Tibial nerve (tissue), 4 donors: ENCODE results near the gene MED13L. TPM values are rescaled to one million over a fixed set of nuclear protein-coding genes. Genes with fewer than 3 reads are reported as not detected.
"Not testable (repeated sequence)": the region's sequence is repeated elsewhere in the genome, so short reads cannot be mapped to it uniquely, and the experiment has no call there.

Source experiments
- DNase-seq, 2 donors: peaks; one replicate each; pipeline ENCODE4 v3.0.0-alpha.2; 2019; ENCODE audit warnings: low spot score in 2 of 2
- H3K27ac ChIP-seq, 4 donors: fragments of 200-600 bp; sonication (generic) in 3 of 4; one replicate each; pipeline ENCODE4 v1.5.1; 2017 to 2019; ENCODE audit warnings: mild to moderate bottlenecking in 1 of 4
- H3K27me3 ChIP-seq, 2 donors: fragments of 200-600 bp; sonication (generic) in 1 of 2; one replicate each; pipeline versions ENCODE4 v1.5.1 to v1.6.0; 2017 to 2019
- H3K36me3 ChIP-seq, 3 donors: fragments of 200-600 bp; sonication (generic); one replicate each; pipeline ENCODE4 v1.5.1; 2018 to 2019
- H3K4me1 ChIP-seq, 4 donors: fragments of 200-600 bp; sonication (generic) in 3 of 4; one replicate each; pipeline ENCODE4 v1.5.1; 2017 to 2019
- H3K4me3 ChIP-seq, 4 donors: fragments of 200-600 bp; sonication (generic) in 3 of 4; one replicate each; pipeline ENCODE4 v1.5.1; 2017 to 2019; ENCODE audit warnings: mild to moderate bottlenecking in 1 of 4, moderate library complexity in 1 of 4
- H3K9me3 ChIP-seq, 4 donors: fragments of 200-600 bp; sonication (generic) in 3 of 4; one replicate each; pipeline ENCODE4 v1.5.1; 2017 to 2019
- EP300 ChIP-seq, 2 donors: sonication (generic); formaldehyde crosslinking; IDR thresholded peaks; one replicate each; pipeline ENCODE4 v1.6.1; 2017; ENCODE audit warnings: antibody characterized with exemption in 2 of 2, mild to moderate bottlenecking in 1 of 2
- POLR2A ChIP-seq, 2 donors: fragments of 450-650 bp; IDR thresholded peaks; one replicate each; pipeline ENCODE4 v1.6.1; 2017; ENCODE audit warnings: antibody characterized with exemption in 2 of 2, mild to moderate bottlenecking in 2 of 2, moderate library complexity in 2 of 2
- WGBS, 2 donors: methylation state at CpG; one replicate each; pipeline ENCODE4 v1.1.5; 2018; 5-methylcytosine and 5-hydroxymethylcytosine counted together
- total RNA-seq, 4 donors: library from RNA; depleted of rRNA; stranded (reverse); fragments of >200 nt; gene quantifications; one replicate each; pipeline ENCODE4 v1.1.0, GENCODE V29; 2016
- TF ChIP-seq, protein P1 (sequence below), 5 experiments: fragments of 200-600 bp in 3 of 5; fragments of 450-650 bp in 2 of 5; sonication (generic) in 3 of 5; IDR thresholded peaks; one replicate each; pipeline ENCODE4 v1.5.1; 2016 to 2019; ENCODE audit warnings: antibody characterized with exemption in 5 of 5, mild to moderate bottlenecking in 3 of 5, moderate library complexity in 2 of 5

The MED13L gene
- total RNA-seq, 4 donors from 2014 or later: 138 to 234 (median 218) TPM

DNA sequence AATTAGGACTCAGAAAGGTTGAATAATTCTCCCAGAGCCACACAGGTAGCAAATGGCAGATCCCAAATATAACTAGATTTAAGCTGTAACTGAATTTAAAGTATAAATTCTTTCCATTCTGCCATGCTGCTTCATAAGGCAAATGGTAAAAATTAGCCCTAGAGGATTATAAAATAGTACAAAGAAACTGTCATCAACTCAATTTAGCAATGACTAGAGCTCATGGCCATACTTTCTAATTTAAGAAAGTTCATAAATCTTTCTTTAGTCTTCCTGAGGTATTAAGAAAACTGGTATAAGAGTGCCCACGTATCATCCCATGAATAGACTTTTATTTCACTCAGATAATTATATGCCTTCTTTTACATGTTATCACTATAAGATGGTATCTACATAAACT lies 34.8 kb downstream of the MED13L start:
- WGBS, 2 donors: 55 to 61% methylated on average over 1 of the region's 1 CpG

DNA sequence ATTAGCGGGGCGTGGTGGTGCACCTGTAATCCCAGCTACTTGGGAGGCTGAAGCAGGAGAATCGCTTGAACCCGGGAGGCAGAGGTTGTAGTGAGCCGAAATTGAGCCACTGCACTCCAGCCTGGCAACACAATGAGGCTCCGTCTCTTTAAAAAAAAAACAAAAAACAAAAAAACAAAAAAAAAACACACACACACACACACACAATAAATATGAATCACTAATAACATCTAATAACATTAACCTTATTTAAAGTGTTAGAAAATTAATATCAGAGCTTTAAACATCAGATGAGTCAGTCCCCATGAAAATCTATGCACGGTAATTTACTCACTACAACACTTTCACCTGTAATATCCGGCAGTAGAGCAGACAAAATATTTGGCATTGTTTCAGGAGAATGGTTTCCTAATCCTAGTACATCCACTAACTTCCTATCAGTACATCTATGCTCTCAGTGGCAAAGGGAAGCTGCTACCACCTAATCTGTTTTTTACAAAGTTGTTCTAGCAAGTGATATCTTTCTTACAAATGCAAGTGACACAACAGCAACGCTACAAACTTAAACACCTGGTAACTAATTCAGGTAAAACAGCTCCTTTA lies 36.2 kb downstream of the MED13L start:
- no peaks in the 10 kb centered on the region for H3K36me3 ChIP-seq
- H3K4me3 ChIP-seq: no peak overlapping the region
- no peaks in the 10 kb centered on the region for H3K9me3 ChIP-seq
- no peak for DNase-seq
- peaks cover 0 to 77% (median 45%) of the 10 kb centered on the region in 4 donors for H3K4me1 ChIP-seq
- WGBS, 2 donors: 79 to 84% methylated on average over 9 of the region's 9 CpGs
- TF ChIP-seq EP300 (IDR thresholded peaks at IDR 0.05) (no peak), POLR2A (IDR thresholded peaks at IDR 0.05) (no peak)
- TF ChIP-seq, protein P1, sequence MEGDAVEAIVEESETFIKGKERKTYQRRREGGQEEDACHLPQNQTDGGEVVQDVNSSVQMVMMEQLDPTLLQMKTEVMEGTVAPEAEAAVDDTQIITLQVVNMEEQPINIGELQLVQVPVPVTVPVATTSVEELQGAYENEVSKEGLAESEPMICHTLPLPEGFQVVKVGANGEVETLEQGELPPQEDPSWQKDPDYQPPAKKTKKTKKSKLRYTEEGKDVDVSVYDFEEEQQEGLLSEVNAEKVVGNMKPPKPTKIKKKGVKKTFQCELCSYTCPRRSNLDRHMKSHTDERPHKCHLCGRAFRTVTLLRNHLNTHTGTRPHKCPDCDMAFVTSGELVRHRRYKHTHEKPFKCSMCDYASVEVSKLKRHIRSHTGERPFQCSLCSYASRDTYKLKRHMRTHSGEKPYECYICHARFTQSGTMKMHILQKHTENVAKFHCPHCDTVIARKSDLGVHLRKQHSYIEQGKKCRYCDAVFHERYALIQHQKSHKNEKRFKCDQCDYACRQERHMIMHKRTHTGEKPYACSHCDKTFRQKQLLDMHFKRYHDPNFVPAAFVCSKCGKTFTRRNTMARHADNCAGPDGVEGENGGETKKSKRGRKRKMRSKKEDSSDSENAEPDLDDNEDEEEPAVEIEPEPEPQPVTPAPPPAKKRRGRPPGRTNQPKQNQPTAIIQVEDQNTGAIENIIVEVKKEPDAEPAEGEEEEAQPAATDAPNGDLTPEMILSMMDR (IDR thresholded peaks at IDR 0.05): no peak
- H3K27ac ChIP-seq: no peak overlapping the region
- H3K27me3 ChIP-seq: no peaks in the 10 kb centered on the region

More for the DNA sequence above, 34.8 kb downstream of the MED13L start:
- TF ChIP-seq, protein P1 (IDR thresholded peaks at IDR 0.05): no peak
- TF ChIP-seq POLR2A (IDR thresholded peaks at IDR 0.05) (no peak), EP300 (IDR thresholded peaks at IDR 0.05) (no peak)
- Histone ChIP-seq H3K27ac (no peak overlapping the region), H3K9me3 (no peaks in the 10 kb centered on the region), H3K27me3 (no peaks in the 10 kb centered on the region), H3K36me3 (no peaks in the 10 kb centered on the region), H3K4me3 (no peak overlapping the region), H3K4me1 (peaks cover 0 to 77% (median 42%) of the 10 kb centered on the region in 4 donors)
- DNase-seq: no peak

DNA sequence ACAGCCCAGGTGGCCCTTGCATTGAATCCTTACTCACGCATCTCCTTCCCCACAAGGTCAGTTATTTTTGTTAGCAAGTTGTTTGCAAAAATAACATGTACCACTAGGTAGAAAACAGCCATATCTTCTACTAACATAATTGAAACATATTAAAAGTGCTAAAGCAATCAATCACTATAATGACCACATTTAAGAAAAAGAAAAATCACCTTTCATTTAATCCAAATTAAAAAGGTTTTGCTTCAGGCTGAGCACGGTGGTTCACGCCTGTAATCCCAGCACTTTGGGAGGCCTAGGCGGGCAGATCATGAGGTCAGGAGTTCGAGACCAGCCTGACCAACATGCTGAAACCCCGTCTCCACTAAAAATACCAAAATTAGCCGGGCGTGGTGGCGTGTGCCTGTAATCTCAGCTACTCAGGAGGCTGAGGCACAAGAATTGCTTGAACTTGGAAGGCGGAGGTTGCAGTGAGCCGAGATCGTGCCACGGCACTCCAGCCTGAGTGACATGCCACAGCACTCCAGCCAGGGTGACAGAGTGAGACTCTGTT lies 38.8 kb downstream of the MED13L start:
- H3K4me1 ChIP-seq: peaks cover 0 to 68% (median 27%) of the 10 kb centered on the region in 4 donors
- H3K36me3 ChIP-seq, H3K27me3 ChIP-seq, H3K9me3 ChIP-seq, H3K4me3 ChIP-seq, DNase-seq, H3K27ac ChIP-seq: not testable (repeated sequence)
- 92 to 94% methylated on average over 13 of the region's 13 CpGs for WGBS, 2 donors

DNA sequence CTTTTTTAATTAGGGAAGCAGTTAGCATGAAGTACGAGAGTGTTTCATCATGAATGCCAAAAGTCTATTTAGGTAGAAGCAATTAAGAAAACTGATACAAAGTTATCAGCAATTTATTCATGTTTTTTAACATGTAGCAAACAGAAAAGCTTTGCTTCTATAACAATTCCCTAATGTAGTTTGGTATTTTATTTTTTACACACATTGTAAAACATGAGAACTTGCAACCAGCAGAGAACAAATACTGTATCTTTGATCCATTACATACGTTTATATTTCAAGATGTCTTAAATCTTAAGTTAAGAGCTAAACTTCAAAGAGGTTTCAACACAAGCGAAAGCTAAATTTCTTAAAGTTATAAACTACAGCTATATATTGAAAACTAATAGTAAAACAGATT lies 39.3 kb downstream of the MED13L start:
- Histone ChIP-seq H3K4me1 (peaks cover 0 to 65% (median 23%) of the 10 kb centered on the region in 4 donors), H3K4me3 (no peak overlapping the region), H3K27me3 (no peaks in the 10 kb centered on the region), H3K36me3 (no peaks in the 10 kb centered on the region), H3K9me3 (no peaks in the 10 kb centered on the region), H3K27ac (no peak overlapping the region)
- WGBS, 2 donors: 83 to 85% methylated on average over 3 of the region's 3 CpGs
- DNase-seq: no peak
- TF ChIP-seq POLR2A (IDR thresholded peaks at IDR 0.05) (no peak), EP300 (IDR thresholded peaks at IDR 0.05) (no peak)
- TF ChIP-seq, protein P1 (IDR thresholded peaks at IDR 0.05): no peak

DNA sequence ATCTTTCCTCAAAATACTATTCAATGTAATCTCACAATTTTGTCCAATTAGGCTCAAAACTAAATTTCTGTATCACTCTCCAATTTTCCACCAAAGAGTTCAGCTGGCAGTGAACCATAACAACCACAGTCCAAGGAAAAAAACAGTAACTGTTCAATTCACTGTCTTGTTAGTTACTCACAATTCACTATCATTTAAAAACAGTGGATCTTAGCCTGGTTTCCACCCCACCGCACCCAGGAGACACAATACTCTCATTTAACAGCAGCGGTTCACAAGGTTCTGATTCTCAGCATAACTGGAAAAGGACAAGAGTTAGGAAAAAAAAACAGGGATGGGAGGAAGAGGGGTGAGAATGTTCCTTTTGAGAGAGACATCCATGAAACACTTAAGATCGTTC lies 40.5 kb downstream of the MED13L start:
- no peaks in the 10 kb centered on the region for H3K27me3 ChIP-seq
- peak in 1 of 2 donors; percentile 32 for DNase-seq
- H3K27ac ChIP-seq: peak overlapping the region in 2 of 4 donors; percentile 37 to 73
- H3K36me3 ChIP-seq: no peaks in the 10 kb centered on the region
- H3K4me3 ChIP-seq: no peak overlapping the region
- TF ChIP-seq EP300 (IDR thresholded peaks at IDR 0.05): peak in 1 of 2 donors; percentile 10
- TF ChIP-seq, protein P1 (IDR thresholded peaks at IDR 0.05): peak in 1 of 5 experiments; percentile 3
- TF ChIP-seq POLR2A (IDR thresholded peaks at IDR 0.05): no peak
- 27 to 28% methylated on average over 3 of the region's 3 CpGs for WGBS, 2 donors
- H3K4me1 ChIP-seq: peaks cover 0 to 69% (median 21%) of the 10 kb centered on the region in 4 donors
- no peaks in the 10 kb centered on the region for H3K9me3 ChIP-seq
